NB4 (cell line): Measurements from ENCODE around the gene ARMC7.

Experiments
- DNase-seq: peaks from one replicate; pipeline ENCODE4 v3.0.0; 2010; ENCODE audit warnings: low read depth
- H3K4me3 ChIP-seq: one replicate; pipeline ENCODE4 v1.5.1; 2011; ENCODE audit warnings: mild to moderate bottlenecking, low read depth, low read length, moderate library complexity
- MYC ChIP-seq: IDR thresholded peaks from 2 replicates; pipeline ENCODE4 v1.6.1; 2011; ENCODE audit warnings: low read depth, low read length
- POLR2A ChIP-seq: IDR thresholded peaks from 2 replicates; pipeline ENCODE4 v1.6.1; 2011; ENCODE audit warnings: mild to moderate bottlenecking; ENCODE audit not compliant: insufficient read length; ENCODE audit errors: extremely low read depth
- TF ChIP-seq, protein P1 (sequence below): IDR thresholded peaks from one replicate; pipeline ENCODE4 v1.5.1; 2012; ENCODE audit warnings: low read depth, low read length
- TF ChIP-seq, protein P2 (sequence below): IDR thresholded peaks from 2 replicates; pipeline ENCODE4 v1.6.1; 2011; ENCODE audit warnings: low read depth, low read length

The ARMC7 gene

DNA sequence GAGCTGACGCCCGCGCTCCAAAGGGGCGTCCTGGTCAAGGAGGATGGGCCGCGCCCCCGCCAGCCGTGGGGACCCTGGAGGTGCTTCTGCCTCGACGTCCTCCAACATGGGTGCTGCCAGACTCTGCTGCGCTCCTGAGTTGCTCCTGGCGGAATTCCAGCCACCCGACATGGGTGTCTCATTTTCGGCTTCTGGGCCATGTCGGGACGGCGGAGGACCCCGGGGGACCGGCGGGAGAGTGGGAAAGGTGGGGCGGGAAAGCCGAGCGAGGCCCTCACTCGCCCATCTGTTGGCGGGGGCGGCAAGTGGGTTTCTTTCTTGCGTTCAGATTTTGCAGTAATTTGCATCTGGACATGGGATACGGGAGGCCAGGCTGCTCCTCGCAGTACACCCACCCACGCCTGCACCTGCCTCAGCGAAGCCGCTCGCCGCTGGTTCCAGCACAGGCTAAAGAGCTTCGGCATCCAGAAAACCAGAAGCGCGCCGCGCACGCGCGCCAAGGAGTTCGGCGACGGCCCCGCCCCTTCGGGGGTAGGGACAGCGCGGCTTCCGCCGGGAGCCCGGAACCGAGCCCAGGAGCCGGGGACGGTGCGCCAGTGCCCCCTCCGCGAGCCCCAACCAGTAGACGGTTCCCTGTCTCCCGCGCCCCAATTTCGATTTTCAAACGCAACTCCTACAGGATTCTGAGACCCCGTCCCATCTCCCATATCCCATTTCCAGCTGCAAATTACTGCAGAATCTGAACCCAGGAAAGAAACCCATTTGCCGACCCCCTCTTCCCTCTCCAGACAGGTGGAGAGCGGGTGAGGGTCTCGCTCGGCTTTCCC, at the start of gene ARMC7:
Gene ARMC7, plus strand, starts transcription at position 563 of the 827 bp plus-strand sequence. CDS start 320 bp downstream, outside the sequence.
- peak within 1 kb of the TSS; percentile 86 for H3K4me3 ChIP-seq
- DNase-seq = peak; percentile 88
- TF ChIP-seq MYC (no peak; the same call in 1 of the 2 replicates), POLR2A (peak; percentile 74)
- TF ChIP-seq, protein P1, sequence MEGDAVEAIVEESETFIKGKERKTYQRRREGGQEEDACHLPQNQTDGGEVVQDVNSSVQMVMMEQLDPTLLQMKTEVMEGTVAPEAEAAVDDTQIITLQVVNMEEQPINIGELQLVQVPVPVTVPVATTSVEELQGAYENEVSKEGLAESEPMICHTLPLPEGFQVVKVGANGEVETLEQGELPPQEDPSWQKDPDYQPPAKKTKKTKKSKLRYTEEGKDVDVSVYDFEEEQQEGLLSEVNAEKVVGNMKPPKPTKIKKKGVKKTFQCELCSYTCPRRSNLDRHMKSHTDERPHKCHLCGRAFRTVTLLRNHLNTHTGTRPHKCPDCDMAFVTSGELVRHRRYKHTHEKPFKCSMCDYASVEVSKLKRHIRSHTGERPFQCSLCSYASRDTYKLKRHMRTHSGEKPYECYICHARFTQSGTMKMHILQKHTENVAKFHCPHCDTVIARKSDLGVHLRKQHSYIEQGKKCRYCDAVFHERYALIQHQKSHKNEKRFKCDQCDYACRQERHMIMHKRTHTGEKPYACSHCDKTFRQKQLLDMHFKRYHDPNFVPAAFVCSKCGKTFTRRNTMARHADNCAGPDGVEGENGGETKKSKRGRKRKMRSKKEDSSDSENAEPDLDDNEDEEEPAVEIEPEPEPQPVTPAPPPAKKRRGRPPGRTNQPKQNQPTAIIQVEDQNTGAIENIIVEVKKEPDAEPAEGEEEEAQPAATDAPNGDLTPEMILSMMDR = no peak
- TF ChIP-seq, protein P2, sequence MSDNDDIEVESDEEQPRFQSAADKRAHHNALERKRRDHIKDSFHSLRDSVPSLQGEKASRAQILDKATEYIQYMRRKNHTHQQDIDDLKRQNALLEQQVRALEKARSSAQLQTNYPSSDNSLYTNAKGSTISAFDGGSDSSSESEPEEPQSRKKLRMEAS = peak; percentile 15; the same call in 1 of the 2 replicates

DNA sequence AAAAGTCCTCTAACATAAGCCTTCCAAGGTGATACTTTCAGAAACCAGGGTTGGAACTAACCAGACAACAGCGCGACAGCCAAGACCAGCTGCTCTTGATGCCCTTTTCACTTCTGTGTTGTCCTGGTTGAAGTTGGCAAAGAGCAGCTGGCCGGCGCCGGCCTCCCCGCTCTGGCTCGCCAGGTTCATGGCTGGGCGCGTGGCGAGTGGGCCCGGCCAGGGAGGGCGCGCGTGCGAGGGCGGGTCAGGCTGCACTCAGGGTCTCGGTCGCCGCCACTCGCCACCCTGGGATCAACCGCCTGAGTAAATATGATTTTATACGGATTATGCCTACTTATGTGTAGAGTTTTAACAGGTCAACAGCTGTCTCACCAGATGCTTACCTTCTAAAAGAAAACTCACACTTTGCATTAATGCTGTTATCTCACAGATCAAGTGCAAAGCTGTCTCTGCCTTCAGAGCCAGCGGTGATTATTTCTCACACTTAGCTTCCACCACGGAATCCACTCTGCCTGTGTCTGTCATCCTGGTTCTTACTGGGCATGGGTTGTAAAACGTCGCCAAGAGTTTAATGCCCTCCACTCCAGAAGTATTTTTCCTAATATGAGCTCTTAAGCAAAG, 49.2 kb upstream of the ARMC7 start:
- TF ChIP-seq POLR2A (no peak), MYC (no peak)
- TF ChIP-seq, protein P2 = no peak
- TF ChIP-seq, protein P1 = no peak
- H3K4me3 ChIP-seq = no peak overlapping the region
- no peak for DNase-seq

DNA sequence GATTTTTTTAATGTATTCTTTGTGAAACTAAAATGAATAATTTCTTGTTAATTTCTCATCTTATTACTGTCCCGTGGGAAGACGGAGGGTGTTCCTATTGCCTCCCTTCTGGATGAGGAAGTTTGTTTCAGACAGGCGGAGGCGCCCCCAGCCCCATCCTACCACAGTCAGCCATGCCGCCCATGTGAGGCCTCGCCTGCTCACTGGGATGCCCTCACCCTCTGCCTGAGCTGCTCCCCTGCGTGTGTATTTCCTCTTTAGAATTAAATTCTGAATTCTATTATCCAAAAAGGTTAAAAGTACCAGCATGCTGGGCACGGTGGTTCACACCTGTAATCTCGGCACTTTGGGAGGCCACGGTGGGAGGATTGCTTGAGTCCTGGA, 48.7 kb upstream of the ARMC7 start:
- H3K4me3 ChIP-seq = no peak overlapping the region
- TF ChIP-seq, protein P1 = no peak
- TF ChIP-seq POLR2A = no peak
- TF ChIP-seq, protein P2 = no peak
- no peak for TF ChIP-seq MYC
- no peak for DNase-seq

DNA sequence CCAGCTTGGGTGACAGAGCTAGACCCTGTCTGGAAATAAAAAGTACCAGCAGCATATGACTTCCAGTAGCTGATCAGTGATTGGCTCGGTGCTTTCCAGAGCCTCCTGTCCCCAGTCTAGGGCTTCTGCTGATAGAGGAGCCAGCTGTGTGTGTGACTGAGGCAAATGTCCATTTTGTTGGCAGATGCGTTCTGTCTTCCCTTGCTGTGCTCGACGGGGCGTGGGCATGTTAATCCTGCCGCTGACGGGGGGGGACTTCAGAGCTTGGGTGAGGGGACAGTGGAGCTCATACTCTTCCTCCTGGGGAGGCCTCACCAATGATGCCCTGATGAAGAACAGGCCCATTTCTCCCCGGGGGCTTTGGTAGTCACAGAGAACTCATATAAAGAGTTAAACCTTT, 48.2 kb upstream of the ARMC7 start:
- TF ChIP-seq, protein P1 = no peak
- TF ChIP-seq MYC = no peak
- TF ChIP-seq, protein P2 = no peak
- TF ChIP-seq POLR2A = no peak
- DNase-seq = no peak
- no peak overlapping the region for H3K4me3 ChIP-seq

DNA sequence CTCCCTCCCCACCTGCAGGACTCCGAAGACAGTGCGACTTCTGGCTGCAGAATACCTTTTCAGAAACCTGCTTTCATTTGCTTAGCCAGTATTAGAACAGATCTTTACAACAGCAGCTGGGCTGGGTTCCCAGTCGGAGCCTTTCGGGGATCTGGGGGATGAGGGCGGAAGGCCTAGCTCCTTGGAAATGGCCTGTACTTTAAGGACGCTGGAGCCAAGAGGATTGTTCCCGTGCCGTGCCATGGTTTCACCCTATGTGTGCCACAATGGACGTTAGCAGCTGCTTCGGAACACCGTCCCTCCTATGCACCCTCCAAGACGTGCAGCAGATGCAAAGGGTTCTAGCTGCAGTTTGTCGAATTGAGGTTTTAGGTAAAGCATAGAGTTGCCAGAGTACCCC, 46.6 kb upstream of the ARMC7 start:
- no peak for DNase-seq
- no peak overlapping the region for H3K4me3 ChIP-seq
- TF ChIP-seq, protein P1 = no peak
- no peak for TF ChIP-seq POLR2A
- TF ChIP-seq, protein P2 = no peak
- TF ChIP-seq MYC = no peak
